Measurements from ENCODE around the gene PDE11A.
"Not testable (repeated sequence)": the region's sequence is repeated elsewhere in the genome, so short reads cannot be mapped to it uniquely, and the experiment has no call there.

The PDE11A gene

DNA sequence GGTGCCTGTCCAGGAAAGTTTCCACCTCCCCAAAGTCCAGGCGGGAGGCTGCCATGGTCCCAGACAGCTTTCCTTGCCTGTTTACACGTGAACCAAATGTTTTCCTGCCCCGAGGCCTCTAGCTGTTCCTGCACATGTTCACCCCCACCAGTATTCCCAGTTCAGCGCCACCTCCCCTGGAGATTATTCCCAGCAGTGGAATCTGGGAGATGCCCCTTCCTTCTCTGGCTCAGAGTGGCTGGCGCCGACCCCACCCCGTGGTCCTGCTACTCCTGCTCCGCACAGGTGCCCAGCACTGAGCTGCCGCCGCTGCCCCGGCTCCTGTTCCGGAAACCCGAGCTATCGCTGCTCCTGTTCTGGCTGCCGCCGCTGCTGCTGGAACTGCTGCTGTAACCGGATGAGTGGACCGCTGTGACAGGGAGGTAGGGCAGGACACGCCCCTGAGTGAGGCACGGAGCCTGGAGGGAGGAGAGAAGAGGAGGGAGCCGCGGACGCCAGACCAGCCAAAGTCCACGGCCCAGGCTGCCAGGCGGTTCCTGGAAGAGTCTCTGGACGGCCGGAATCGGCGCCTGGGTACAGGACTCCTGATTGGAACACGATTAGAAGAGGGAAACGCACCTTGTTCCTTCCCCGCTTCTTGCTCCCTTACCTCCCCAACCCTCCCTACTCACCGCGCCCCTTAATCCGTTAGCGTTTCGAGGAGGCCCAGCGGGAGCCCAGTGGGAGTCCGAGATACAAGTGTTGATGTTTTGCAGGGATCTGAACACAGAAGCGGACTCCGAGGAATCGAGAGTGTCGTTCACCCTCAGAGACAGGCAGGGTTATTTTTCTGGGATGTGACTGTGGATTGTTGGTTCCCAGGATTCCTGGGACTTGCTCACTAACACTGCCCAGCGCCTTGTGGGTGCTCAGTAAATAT is at the start of gene PDE11A:
Gene PDE11A (minus strand): TSS at position 395 of the 919 bp plus-strand sequence. CDS start 340 bp downstream, at position 55.
- DNase-seq: no peak

DNA sequence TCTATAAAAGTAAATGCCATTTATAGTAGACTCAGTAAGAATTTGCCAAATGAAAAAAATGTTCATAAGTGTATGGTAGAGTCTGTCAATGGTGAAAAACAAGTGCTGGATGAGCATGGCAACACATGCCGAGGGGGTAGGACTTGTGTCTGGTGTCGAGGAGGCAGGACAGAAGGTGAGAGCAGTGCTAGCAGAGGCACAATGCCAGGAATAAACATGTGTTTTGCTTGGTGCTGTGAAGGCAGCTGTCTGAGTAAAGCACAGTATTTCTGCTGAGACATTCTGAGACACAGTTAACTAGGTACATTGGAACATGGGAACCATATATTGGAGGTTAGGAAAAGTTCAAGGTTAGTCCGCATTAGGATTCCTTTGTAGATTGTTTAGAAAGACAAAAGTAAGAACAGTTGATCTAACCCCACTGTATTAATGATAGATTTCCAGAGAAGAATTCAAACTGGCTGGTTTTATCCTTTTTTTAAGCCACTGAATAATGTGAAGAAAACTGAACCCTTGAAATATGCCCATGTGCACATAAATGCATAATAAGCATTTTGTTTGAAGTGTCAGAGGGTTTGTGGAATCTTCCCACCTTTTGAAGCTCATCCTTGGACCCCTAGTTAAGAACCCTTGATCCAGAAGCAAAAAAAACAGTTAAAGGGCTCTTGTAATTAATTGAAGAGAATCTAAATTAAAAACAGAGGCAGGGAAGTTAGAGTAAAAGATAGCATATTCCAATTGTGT is 46.8 kb upstream of the PDE11A start:
- DNase-seq: no peak

DNA sequence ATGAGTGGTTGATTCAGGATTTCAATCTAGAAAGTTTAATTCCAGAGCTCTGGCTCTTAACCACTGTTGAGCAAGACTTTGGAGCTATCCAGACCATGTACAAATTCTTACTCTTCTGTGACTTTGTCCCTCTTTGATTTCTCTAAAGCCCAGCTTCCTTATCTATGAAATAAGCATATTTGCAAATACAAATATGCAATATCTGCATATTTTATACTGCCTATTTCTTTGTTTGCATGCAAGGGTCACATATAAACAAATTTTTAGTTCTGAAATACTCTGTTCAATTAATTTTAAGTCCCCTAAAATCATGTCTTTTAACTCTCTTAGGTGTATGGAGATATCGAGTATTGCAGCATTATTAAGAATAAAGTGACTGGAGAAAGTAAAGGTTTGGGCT is 45.1 kb upstream of the PDE11A start:
- DNase-seq: no peak

DNA sequence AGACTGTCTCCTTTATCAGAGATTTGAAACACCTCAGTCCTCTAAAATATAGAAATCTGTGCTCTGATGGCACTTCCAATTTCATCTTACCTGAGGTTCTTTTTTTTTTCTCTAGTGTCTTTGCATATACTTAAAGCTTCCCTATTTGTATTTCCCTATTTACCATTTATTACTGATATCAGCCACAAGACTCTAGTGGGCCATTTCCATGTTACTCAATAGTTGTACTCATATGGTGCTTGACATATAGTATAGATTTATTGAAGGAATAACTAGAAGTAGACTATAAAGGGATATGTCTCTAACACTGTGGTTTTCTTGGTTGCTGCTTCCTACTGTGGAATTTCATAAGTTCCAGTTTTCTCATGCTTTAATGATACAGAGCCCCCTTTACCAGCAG is 42.7 kb upstream of the PDE11A start:
- DNase-seq: no peak

DNA sequence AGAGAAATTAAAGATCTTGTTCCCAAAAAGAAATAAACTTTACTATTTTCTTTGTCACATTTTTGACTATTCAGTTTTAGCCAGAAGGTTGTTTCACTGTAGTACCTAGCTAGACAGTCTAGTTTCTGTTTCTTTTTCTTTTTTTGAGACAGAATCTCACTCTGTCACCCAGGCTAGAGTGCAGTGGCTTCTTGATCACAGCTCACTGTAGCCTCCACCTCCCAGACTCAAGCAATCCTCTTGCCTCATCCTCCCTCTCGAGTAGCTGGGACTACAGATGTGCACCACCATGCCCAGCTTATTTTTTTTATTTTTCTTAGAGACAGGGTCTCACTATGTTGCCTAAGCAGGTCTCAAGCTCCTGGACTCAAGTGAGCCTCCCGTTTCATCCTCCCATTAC is 41.9 kb upstream of the PDE11A start:
- DNase-seq: no peak

DNA sequence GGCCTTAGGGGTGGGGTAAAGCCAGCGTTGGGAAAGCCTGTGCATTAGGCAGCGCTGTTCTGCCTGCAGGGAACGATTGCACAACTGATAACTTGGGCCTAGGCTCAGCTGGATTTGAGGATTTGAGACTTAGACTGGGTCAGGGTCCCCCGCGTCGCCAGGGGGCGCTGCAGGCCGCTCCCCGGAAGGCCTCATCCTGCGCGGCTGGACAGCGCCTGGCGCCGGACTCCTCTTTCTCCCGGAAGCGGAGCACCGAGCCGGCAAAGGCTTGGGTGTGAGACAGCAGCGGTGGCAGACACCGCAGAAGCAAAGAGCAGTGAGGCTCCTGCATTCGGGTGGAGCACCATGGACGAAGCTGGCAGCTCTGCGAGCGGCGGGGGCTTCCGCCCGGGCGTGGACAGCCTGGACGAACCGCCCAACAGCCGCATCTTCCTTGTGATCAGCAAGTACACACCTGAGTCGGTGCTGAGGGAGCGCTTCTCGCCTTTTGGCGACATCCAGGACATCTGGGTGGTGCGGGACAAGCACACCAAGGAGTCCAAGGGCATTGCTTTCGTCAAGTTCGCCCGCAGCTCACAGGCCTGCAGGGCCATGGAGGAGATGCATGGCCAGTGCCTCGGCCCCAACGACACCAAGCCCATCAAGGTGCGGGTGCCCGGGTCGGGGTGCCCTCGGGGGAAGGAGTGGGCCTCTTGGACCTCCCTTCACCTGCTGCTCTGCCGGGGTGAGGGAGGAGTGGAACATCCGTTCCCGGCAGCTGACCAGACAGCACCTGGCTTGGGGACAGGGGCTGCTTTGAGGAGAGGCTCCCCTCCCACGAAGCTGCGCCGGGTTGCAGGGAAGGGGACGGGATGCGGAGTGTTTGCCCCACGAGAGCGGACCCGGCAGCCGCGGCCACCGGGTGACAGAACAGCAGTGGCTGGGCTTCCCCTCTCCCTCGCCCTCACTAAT is 39.9 kb upstream of the PDE11A start, which contains the start of gene RBM45:
Gene RBM45 (plus strand): TSS at position 236 of the 951 bp plus-strand sequence. CDS start 110 bp downstream, at position 346.
- DNase-seq: peak; percentile 80

DNA sequence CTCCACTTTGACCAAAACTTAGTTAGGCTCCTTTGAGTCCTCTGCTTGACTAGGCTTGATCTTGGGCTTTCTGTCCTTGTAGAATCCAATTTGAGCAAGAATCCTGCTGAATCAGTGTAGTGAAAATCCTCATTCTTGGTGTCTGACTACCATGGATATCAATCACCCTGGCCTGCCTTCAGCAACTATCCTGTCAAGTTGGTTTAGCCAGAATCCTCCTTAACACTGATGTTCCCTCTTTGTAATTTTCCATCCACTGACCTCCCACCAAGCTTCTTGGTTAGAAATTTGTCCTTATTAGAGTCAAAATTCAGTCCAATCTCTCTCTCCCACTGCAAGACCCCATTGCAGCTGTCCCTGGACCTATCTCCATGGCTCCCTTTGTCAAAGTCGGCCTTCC is 39.2 kb upstream of the PDE11A start:
- DNase-seq: no peak

DNA sequence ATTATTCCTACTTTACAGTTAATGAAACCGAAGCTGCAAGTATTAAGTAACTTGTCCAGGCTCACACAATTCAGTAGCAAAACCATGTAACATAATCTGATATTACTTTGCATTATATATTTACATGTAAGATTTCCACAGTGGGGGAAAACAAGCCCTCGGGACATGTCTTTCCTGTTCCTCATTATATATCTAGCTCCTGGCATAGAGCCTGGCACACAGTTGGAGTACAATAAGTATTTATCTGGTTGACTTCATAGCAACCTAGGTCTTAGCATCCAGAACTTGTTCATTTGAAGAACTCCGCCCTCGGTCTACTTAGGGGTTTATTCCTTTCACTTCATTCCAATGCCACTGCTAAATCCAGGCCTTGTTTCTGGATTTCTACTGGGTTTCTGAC is 38.1 kb upstream of the PDE11A start:
- no peak for DNase-seq

DNA sequence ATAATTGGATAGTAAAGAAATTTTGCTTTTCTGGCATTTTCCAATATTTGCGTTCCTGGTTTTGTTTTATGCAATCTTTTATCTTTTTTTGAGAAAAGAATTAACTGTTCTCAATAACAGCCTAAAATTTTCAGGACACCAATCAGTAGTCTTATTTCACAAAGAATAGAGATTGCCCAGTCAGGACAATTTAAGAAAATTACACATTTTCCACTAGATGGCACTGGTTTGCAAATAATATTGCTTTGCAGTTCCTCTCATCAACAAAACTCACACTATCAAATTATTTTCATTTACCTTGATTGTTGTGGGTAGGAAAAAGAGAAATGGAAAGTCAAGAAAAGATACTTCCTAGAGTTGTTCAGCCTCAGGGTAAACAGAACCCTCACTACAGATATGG is 37.2 kb upstream of the PDE11A start:
- no peak for DNase-seq

DNA sequence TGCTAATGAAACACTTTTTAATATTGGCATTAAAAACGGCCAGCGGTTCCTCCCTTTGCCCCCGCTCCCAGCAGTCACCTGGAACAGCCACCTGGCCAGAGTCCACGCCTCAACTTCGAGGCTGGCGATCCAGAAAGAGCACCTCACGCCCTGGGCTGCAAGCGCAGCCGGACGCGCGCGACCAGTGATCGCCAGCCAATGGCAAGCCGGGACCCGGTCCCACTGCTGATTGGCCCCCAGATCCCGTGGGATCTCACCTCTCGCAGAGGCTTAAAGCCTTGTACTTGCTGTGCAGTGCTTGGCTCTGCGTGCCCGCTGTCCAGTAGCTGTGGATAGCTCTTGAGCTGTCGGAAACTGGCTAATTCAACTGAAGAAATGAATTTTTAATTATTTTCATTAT is 35.6 kb upstream of the PDE11A start:
- DNase-seq: no peak

DNA sequence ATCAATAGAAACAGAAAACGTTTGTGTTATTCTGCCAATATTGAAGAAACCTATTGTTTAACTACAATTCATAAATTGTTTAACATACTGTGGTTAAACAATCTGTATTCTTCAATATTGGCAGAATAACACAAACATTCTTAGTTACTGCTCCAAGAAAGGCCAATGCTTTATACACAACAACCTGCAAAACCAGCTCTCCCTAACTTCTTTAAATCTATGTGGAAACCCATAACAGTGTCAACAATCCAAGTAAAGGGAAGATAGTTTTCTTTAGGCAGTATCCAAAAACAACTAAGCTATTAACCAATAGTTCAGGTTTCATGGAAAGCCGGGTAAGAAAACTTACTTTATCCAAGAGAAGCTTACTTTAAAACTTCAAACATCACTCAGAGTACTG is 33.5 kb upstream of the PDE11A start:
- DNase-seq: no peak

DNA sequence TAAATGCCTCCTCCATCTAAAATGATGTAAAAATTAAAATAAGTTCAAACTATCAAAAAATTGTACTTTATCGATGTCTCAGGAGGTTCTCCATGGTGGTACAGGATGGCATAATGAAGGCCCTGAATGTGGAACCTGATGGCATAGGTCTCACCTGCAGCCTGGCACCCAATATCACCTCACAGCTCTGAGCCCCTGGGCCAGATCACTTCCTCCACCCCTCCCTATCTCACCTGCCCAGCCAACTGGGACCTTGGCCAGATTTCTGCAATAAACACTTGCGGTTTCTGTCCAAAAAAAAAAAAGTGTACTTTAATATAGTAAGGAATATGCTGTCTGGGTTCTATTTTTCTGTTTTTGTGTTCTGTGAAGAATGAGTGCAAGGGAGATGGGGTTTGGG is 33.0 kb upstream of the PDE11A start:
- no peak for DNase-seq

DNA sequence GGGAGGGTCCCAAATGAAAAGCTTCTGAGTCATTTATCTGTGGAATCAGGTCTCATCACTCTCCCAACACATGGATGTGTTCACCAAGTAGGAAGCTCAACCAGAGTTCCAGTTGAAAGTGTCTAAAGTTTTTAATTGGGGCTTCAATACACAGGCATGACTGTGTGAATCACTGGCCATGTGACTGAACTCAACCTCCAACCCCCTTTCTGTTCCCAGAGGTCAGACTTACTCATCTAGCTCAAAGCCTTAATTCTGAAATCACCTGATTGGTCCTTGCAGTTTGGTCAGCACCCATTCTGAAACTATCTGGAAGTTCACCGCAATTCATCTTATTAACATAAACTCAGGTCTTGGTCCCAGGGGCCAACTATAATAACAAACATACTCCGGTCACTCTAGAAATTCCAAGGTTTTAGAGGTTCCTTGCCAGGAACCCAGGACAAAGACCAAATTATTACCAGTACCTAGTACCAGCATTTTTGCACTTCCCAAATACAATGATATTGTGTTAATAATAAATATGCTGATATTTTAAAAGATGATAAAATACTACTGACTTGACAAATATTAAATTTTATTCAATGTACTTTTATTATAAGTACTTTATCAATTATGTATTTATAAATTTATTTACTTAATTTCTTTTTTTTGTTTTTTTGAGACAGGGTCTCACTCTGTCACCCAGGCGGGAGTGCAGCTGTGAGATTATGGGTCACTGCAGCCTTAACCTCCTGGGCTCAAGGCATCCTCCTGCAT is 28.9 kb upstream of the PDE11A start:
- DNase-seq: no peak

DNA sequence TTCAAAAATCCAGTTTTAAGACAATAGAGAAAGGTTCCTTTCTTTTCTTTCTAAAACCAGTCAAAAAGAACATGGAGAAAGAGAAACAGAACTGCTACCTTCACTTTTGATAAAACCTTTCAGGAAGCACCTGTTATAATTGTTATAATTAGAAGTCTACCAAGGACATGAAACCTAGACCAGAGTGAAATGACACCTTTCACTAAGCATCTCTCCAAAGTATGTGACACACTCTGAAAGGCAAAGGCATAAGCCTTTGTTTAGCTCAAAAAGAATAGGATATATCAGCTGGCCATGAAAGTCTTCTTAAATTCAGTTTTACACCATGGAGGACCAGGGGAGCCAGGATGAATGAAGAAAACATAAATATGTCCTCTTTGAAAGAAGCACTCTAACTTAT is 20.9 kb upstream of the PDE11A start:
- no peak for DNase-seq

DNA sequence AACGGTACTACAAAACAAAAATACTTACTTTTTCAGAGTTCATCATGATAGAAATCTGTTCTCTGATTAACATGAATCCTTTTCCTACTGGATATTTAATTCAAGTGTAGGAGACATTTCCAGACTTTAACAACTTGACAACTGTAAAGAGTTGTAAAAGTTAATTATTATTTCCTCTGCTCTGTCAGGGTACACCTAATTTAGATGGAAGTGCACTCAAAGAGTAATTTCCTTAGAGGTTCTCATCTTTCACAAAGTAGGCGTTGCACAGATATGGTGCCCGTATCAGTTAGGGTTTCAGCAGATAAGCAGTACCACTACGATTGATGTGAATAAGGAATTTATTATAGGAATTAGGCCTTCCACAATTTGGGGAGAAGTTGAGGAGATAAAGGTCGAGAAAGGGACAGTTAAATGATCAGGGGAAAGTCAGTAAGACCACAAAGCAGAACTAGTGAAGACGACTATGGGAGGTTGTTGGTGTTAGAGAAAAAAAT is 16.2 kb upstream of the PDE11A start:
- DNase-seq: no peak

DNA sequence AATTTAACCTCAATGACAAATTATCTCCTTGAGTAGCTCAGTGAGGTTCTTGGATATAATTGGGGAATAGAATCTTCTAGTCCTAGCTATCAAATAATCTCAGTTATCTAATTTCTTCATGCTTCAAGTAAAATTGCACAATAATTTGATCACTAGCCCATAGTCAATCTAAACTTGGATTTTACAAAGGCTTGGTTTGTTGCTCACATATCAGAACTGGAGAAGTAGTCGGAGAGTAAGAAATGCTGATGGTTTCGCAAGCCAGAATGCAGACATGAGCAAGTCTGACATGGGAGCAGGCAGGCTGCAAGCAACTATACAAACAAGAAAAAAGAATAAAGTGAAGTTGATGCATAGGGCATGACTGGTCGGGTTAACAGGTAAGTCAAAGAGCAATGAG is 11.7 kb upstream of the PDE11A start:
- DNase-seq: no peak

DNA sequence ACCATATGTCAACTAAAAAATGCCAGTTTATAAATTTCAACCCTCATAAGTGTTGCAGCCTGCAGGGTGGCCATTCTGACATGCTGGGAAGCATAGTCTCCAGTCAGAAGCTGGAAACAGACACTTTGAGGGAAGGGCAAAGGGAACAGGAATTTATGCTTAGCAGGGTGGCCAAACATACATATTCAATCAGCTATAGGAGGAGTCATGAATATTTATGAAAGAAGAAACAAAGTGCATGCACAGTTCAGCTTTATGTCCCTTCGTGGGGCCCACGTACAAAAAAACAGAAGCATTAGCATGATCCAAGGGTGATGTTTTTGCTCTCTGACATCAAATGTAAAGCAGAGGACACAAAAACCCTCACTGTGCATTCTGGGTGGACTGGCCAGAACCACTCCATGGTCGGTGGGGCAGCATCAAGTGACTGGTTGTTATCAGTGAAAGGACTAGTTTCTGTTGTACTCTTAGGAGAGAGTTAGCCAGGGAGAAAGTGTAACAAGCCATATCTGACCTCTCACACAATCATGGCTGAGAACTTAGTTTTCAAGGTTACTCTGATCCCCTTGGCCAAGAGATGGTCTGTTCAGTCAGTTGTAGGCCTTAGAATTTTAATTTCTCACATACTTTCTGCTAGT is 9.9 kb upstream of the PDE11A start:
- no peak for DNase-seq

DNA sequence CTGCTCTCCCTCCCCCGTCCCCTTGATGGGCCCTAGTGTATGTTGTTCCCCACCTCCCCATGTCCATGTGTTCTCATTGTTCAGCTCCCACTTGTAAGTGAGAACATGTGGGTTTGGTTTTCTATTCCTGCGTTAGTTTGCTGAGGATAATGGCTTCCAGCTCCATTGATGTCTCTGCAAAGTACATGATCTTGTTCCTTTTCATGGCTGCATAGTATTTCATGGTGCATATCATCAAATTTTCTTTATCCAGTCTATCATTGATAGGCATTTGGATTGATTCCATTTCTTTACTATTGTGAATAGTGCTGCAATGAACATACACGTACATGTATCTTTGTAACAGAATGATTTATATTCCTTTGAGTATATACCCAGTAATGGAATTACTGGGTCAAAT is 6.7 kb upstream of the PDE11A start:
- DNase-seq: not testable (repeated sequence)

DNA sequence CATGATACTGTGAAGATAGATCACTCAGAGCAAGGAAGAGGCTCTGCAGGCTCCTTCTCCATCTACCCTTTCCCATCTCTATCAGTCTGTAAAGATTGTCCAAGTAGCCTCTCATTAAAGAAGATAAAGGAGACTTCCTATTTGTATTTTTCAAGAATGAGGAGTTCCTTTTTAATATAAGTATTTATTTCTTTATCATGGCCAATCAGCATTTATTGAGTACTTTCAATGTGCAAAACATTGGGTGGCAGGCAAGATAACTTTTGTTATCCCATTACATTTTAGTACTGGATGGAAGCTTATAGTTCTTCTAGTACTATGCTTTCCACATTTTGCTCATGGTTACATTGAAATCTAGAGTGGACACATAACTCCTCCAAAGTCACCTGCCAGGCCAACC is 3.6 kb upstream of the PDE11A start:
- no peak for DNase-seq

DNA sequence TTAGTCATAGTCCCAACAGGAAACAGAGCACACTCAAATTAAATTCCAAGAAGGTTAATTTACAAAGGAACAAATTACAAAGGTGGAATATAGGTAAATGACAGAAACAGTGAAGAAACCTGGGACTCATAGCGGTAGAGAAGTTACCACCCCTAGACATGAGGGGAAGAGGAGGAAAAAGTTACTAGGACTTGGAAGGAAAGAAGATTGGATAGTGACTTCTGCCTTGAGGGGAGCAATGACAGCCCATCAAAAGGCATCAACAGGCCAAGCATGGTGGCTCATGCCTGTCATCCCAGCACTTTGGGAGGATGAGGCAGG is 2.4 kb upstream of the PDE11A start:
- DNase-seq: no peak

All from stimulated activated naive CD4-positive, alpha-beta T cell treated with Interleukin-2 at 50 U/mL for 16 hours (primary cell).